GM19193 (cell line): ENCODE measurements around the gene HOXA1.

Experiments used
- POLR2A ChIP-seq: IDR thresholded peaks from 4 replicates; pipeline ENCODE4 v1.6.1; 2011; ENCODE audit not compliant: insufficient read depth, insufficient read length; ENCODE audit errors: extremely low read depth

Gene HOXA1

DNA sequence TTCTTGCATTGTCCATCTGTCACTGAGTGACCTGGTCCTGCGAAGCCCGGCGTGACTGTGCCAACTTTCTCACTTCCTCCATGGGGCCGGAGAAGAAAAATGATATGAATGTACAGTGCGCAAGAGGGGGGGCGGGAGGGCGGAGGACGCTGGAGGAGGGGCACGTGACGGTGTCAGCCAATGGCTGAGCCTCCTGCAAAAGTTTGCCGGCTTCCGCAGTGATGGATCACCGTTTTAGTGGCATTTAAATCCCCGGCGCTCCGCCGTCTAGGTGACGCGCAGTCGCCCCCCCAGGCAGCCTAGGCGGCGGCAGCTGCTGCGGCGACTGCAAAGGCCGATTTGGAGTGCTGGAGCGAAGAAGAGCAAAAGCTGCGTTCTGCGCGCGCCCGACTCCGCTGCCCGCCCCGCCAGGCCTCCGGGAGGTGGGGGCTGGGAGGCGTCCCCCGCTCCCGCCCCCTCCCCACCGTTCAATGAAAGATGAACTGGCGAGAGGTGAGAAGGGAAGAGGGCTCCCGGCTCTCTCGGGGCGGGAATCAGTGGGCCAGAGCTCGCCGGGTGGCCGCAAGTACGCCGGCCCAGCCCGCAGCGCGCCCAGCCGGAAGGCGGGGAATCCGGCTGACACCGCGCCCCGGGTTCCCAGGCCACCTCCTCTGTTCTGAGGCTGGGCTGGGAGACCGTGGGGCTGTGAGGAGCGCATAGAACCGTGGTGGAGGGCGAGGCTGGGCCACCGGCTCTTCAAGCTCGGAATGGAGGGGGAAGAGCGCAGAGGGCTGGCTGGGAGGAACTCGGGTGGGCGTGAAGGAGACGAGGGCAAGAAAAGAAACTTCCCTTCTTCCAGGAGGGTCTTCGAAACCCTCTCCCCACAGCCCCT, at the start of gene HOXA1:
TSS of gene HOXA1 (minus strand) at position 104 of the 871 bp plus-strand sequence. CDS start at position 16, 88 bp downstream.
- peak; percentile 68 for TF ChIP-seq POLR2A

DNA sequence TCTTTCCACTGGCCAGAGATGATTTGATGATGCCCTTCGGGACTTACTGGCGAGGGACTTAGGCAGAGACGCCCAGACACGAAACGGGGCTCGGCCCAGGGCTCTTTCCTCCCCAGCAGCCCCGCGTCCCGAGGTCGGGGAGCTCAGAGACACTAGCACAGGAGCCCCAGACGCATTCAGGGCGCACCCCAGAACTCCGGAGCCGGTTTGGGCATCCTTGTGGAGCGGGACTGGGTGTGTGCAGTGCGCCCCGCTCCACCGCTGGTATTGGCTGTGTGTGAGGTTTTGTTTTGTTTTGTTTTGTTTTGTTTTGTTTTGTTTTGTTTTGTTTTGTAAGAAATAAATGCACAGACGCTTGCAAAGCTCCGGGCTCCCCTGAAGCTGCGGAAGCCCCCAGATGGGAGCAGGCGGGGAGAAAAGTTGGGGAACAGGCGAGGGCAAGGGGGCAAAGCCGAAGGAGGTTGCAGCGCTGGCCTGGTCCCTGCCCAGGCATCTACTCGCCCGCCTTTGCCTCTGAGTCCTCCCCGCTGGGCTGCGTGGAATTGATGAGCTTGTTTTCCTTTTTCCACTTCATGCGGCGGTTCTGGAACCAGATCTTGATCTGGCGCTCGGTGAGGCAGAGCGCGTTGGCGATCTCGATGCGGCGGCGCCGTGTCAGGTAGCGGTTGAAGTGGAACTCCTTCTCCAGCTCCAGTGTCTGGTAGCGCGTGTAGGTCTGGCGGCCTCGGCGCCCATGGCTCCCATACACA, 49.5 kb upstream of the HOXA1 start:
- no peak for TF ChIP-seq POLR2A

DNA sequence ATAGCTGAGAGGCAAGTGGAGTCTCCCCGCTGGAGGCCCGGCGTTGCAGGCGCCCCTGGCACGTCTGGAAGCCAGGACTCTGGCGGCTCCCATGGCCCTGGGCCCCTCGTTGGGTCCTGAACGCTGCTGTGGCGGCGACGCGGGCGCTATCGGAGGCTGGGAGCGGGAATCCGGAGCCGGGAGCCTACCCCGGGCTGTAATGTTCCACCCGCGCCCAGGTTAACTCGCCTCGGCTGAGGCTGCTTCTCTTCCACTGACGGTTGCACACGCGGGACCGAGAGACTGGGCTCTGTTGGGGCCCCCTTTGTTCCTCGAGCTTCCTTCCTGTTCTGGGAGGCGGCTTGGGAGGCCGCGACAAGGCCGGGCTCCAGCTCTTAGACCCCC, 49.0 kb upstream of the HOXA1 start:
- no peak for TF ChIP-seq POLR2A

DNA sequence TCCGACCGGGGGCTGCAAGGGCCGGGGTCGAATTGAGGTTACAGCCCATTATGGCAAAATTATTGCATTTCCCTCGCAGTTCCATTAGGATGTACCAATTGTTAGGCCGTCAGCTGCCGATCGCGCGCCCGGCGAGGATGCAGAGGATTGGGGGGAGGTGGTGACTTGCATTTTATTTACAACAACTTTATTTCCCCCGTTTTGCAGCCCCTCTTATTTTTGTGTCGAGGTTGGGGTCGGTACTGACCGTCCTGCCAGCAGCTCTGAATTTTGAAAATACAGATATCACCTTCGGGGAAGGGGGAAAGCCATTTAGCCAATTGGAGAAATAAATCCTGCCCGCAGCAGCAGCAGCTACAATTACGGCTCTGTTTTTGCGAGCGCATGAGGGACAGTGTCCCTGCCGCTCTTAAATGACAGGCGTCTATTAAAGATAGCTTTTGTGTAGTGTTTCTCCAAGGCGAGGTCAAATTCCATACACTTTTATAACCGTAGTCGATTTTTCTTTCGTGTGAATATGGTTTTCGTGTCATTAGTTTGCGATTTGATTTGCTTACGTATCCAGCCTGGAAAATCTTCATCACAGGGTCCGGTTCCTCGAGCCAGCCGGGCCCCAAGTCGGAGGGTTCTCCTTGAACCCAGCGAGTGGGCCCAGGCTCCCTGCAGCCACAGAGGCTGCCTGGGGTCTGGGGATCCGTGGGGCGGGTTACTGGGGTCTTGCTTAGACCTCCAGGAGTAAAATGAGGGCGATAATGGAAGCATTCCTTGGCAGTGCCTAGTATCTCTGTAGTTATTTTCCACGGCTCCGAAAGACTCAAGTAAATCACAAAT, 48.4 kb upstream of the HOXA1 start:
- no peak for TF ChIP-seq POLR2A

DNA sequence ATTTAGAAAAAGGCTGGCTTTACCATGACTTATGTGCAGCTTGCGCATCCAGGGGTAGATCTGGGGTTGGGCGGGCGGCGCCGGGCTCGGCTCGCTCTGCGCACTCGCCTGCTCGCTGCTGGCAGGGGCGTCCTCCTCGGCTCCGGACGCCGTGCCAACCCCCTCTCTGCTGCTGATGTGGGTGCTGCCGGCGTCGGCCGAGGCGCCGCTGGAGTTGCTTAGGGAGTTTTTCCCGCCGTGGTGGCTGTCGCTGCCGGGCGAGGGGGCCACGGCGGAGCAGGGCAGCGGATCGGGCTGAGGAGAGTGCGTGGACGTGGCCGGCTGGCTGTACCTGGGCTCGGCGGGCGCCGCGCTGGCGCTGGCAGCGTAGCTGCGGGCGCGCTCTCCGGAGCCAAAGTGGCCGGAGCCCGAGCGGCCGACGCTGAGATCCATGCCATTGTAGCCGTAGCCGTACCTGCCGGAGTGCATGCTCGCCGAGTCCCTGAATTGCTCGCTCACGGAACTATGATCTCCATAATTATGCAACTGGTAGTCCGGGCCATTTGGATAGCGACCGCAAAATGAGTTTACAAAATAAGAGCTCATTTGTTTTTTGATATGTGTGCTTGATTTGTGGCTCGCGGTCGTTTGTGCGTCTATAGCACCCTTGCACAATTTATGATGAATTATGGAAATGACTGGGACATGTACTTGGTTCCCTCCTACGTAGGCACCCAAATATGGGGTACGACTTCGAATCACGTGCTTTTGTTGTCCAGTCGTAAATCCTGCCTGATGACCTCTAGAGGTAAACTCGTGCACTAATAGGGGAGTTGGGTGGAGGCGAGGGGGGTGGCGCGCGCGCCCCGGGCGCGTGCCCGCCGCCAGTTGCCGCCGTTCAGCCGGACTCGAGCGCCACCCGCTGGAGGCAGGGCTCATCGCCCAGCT, 47.5 kb upstream of the HOXA1 start, which contains the start of gene HOXA5:
TSS of gene HOXA5 (minus strand) at position 659 of the 927 bp plus-strand sequence. CDS start at position 585, 74 bp downstream.
- no peak for TF ChIP-seq POLR2A

DNA sequence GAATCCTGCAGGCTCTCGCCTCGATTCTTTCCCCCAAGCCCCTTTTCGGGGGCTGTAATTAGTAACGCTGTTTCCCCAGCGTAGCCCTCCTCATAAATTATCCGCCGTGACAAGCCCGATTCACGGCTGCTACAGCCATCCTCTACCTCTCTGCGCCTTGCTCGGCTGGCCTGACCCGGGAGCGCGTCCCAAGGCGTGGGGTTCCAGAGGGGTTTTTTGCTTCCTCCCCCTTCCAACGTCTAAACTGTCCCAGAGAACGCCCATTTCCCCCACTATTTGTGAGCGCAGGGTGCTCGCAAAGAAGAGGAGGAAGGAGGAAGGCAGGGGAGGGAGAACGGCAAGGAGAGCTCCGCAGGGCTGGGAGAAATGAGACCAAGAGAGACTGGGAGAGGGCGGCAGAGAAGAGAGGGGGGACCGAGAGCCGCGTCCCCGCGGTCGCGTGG, 46.8 kb upstream of the HOXA1 start:
- no peak for TF ChIP-seq POLR2A

DNA sequence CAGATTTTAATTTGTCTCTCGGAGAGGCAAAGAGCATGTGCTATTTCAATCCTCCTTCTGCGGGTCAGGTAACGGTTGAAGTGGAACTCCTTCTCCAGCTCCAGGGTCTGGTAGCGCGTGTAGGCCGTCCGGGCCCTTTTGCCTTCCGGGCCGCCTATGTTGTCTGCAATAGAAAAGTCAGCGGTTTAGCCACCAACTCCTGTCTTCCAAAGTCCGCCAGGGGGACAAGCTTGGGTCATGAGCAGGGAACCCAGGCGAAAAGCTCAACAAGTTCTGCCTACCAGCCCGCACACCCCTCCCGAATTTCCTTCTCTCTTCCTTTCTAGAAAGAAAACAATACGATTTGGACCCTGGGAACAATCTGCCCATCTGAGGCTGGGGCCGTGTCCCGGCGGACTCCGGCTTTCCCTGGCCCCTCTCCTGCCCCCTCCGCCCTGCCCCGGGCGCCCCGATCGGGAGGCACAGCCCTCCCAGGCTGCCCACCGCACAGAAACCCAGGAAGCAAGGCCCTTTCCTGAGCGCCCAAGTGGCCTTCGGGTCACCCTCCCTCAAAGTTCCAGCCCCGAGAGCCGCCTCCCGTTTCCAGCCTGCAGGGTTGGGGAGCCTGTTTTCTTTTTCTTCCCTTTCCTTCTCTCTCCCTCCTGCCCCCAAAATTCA, 46.3 kb upstream of the HOXA1 start:
- no peak for TF ChIP-seq POLR2A

DNA sequence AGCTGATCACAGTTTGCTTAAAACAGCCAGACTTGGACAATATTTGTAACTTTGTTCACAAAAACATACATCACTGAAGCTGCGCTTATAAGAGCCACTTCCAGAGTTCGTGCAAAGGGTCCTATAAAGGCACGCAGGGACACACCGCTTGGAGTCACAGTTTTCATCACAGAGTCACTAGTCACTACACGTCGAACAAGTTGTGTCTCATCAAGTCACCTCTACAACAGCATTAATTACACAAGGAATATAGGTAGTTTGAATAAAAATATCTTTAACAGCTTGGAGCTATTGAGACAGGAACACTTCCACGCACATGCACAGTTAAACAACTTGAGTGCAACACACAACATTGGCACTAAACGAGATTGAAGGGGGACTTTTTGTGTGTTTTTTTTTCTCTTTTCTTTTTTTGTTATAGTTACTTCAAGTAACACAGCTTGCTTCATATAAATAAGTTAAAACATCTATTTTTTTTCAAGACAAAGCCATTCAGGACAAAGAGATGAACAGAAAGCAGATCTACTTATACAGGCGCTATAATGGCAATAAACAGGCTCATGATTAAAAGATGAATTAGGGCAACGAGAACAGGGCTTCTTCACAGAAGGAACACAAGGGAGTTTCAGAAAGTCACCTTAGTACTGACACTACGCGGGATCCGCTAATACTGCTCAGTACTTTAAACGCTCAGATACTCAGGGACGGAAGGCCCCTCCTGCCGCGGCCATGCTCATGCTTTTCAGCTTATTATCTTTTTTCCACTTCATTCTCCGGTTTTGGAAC, 45.5 kb upstream of the HOXA1 start:
- no peak for TF ChIP-seq POLR2A

DNA sequence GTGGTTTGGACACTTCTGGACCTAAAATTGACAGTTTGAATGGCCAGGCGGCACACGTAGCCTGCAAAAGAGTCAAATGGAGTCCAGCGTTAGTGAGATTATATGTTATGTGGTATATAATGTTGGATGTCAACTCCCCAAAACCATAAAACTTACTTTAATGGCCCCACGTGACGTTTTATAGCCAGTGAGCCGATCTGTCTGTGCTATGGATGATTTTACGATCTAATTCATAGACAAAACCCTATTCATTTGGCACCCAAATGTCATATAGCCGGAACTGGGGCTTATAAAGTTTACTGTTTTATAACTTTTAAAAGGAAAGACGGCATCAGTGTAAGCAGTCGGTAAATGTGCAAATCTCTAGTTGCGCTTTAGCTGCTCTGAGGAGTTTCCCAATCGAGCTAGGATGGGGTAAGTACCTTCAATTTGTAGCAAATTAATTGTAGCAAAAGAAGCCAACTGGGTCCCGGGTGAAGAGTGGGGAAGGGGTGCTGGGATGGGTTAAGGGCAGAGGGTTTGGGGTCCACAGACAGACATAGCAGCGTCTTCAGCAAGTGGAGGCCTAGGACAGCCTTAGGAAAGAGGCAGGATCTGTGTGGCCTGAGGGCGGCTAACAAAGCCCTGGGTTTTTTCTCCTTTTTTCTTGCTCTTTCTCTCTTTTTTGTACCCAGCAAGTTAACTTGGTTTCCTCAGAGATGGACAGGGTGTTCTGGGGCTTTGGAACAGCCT, 44.5 kb upstream of the HOXA1 start:
- no peak for TF ChIP-seq POLR2A

DNA sequence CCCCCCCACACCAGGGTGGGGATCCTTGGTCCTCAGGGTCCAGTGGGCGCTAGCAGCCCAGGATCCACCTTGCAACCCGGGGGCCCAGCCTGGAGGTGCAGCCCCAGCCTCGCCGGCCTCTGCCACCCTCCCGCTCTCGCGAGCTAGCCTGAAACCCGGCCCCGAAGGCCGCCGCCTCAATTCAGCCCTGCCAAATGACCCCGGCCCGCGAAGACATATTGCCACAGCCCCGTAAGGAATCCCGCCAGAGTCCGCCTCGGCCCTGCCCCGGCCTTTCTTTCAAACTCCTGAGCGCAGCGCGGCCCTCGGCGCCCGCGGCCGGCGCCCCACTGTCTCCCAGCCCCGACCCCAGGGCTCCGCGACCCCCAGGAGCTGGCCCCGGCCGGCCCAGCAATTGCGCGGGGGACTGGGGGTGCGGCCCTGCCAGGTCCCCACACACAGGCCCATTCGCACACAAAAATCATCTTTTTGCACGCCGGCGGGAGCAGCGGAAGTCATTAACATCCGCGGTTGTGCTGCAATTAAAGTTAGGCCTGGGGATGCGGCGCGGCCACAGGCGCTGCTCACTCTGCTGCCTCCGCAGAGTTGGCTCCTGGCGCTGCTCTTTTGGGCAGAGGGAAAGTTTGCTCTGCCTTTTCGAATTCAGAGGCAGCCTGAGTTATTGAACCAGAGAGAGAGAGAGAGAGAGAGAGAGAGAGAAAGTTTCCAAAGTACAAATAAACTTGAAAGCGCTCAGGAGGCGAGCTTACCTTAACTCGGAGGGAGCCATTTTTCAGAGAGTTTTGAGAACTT, 43.7 kb upstream of the HOXA1 start:
- TF ChIP-seq POLR2A = no peak

DNA sequence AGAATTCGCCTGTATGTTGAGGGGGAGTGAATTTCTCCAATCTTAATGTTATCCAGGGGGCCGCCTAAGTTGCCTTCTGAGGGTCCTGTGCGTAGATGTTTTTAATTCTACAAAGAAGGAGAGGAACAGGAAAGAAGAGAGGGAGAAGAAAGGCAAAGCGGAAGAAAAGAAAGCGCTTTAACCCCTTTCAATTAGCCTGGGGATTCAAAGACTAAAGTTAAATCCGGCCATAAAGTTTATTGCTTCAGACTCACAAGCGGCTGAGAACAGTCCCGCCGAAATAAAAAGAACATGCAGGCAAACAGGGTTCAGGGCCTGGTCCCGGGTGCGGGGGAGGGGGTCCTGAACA, 43.2 kb upstream of the HOXA1 start:
- no peak for TF ChIP-seq POLR2A
